Measurements from ENCODE around the gene PSMD4.

GRCh38 chr1:151243683-151244216, 10.8 kb upstream of the PSMD4 start:
- TF ChIP-seq CTCF (conservative IDR thresholded peaks at IDR 0.05; ENCODE audit: low read length) (no peak), EZH2phosphoT487 (IDR thresholded peaks at IDR 0.05; ENCODE audit: borderline replicate concordance) (no peak)

All from Loucy (cell line).